ENCODE data around the gene SV2A.

Gene SV2A

GRCh38 chr1:149925751-149926150 is 8.1 kb upstream of the SV2A start:
- no peak for TF ChIP-seq CTCF (IDR thresholded peaks at IDR 0.05; ENCODE audit: low read depth, low read length, missing control alignments)
- H3K4me3 ChIP-seq (ENCODE audit: low read depth, low read length): no peak overlapping the region
- in situ Hi-C loops (cut with HindIII; ENCODE audit: low sequenced_read_pairs): no loop called here
- DNase-seq (ENCODE audit: low read depth): no peak

GRCh38 chr1:149925345-149925744 is 7.7 kb upstream of the SV2A start:
- no peak overlapping the region for H3K4me3 ChIP-seq (ENCODE audit: low read depth, low read length)
- TF ChIP-seq CTCF (IDR thresholded peaks at IDR 0.05; ENCODE audit: low read depth, low read length, missing control alignments): no peak
- no peak for DNase-seq (ENCODE audit: low read depth)
- in situ Hi-C loops (cut with HindIII; ENCODE audit: low sequenced_read_pairs): no loop called here

- no peak for DNase-seq (ENCODE audit: low read depth)
- in situ Hi-C loops (cut with HindIII; ENCODE audit: low sequenced_read_pairs): no loop called here
- H3K4me3 ChIP-seq (ENCODE audit: low read depth, low read length): no peak overlapping the region
- TF ChIP-seq CTCF (IDR thresholded peaks at IDR 0.05; ENCODE audit: low read depth, low read length, missing control alignments): no peak
These were observed 6.0 kb upstream of the SV2A start for GRCh38 chr1:149923626-149924025.

GRCh38 chr1:149916898-149917252 is 769 bp downstream of the SV2A start:
- TF ChIP-seq CTCF (IDR thresholded peaks at IDR 0.05; ENCODE audit: low read depth, low read length, missing control alignments): no peak
- H3K4me3 ChIP-seq (ENCODE audit: low read depth, low read length): peak overlapping the region; percentile 52
- DNase-seq (ENCODE audit: low read depth): no peak
- in situ Hi-C loops (cut with HindIII; ENCODE audit: low sequenced_read_pairs): no loop called here

GRCh38 chr1:149916193-149916897 is 1.3 kb downstream of the SV2A start:
- no peak for DNase-seq (ENCODE audit: low read depth)
- in situ Hi-C loops (cut with HindIII; ENCODE audit: low sequenced_read_pairs): no loop called here
- no peak for TF ChIP-seq CTCF (IDR thresholded peaks at IDR 0.05; ENCODE audit: low read depth, low read length, missing control alignments)
- H3K4me3 ChIP-seq (ENCODE audit: low read depth, low read length): peak overlapping the region; percentile 52

GRCh38 chr1:149915429-149916192 is 2.0 kb downstream of the SV2A start:
- in situ Hi-C loops (cut with HindIII; ENCODE audit: low sequenced_read_pairs): no loop called here
- DNase-seq (ENCODE audit: low read depth): no peak
- TF ChIP-seq CTCF (IDR thresholded peaks at IDR 0.05; ENCODE audit: low read depth, low read length, missing control alignments): no peak
- no peak overlapping the region for H3K4me3 ChIP-seq (ENCODE audit: low read depth, low read length)
